Kidney (tissue), 14 donors: ENCODE results near the gene ARMC6. TPM values are rescaled to one million over a fixed set of nuclear protein-coding genes. Genes with fewer than 3 reads are reported as not detected.

ENCODE experiments used
- DNase-seq, 5 donors: peaks; one replicate each; pipeline ENCODE4 v3.0.0-alpha.2; 2013 to 2020
- FAIRE-seq: peaks from 2 replicates; lab custom pipeline; 2012; peaks lifted over from hg19 to GRCh38; lab: Jason Lieb, UNC
- H3K27ac ChIP-seq, 2 donors: one replicate each; pipeline ENCODE4 v1.7.0; 2013; ENCODE audit warnings: low read depth in 2 of 2, low read length in 2 of 2, inconsistent platforms in 1 of 2
- H3K27me3 ChIP-seq: one replicate; pipeline ENCODE4 v1.7.1; 2013; ENCODE audit warnings: low read length, inconsistent platforms; ENCODE audit not compliant: control insufficient read depth, insufficient read depth
- H3K36me3 ChIP-seq, 3 donors: one replicate each; pipeline versions ENCODE4 v1.7.0 to v1.7.1; 2013; ENCODE audit warnings: low read length in 3 of 3, control low read depth in 1 of 3, inconsistent platforms in 1 of 3; ENCODE audit not compliant: insufficient read depth in 3 of 3, control insufficient read depth in 2 of 3
- H3K4me1 ChIP-seq, 3 donors: one replicate each; pipeline versions ENCODE4 v1.7.0 to v1.7.1; 2013; ENCODE audit warnings: low read length in 3 of 3, inconsistent platforms in 1 of 3, low read depth in 1 of 3; ENCODE audit not compliant: control insufficient read depth in 2 of 3, insufficient read depth in 2 of 3
- H3K4me3 ChIP-seq, 3 donors: one replicate each; pipeline versions ENCODE4 v1.7.0 to v1.8.1; 2013; ENCODE audit warnings: low read length in 3 of 3, control low read depth in 1 of 3, inconsistent platforms in 1 of 3
- H3K9ac ChIP-seq, 3 donors: one replicate each; pipeline versions ENCODE4 v1.7.0 to v1.7.1; 2013; ENCODE audit warnings: low read length in 3 of 3, control low read depth in 1 of 3, inconsistent platforms in 1 of 3
- H3K9me3 ChIP-seq, 3 donors: one replicate each; pipeline versions ENCODE4 v1.7.0 to v1.7.1; 2013; ENCODE audit warnings: low read length in 3 of 3, control low read depth in 1 of 3, inconsistent platforms in 1 of 3; ENCODE audit not compliant: control insufficient read depth in 2 of 3, insufficient read depth in 1 of 3
- CTCF ChIP-seq: IDR thresholded peaks from 3 replicates; pipeline ENCODE4 v1.5.1; 2012; ENCODE audit warnings: mild to moderate bottlenecking, moderate library complexity, borderline replicate concordance; ENCODE audit not compliant: insufficient read depth; ENCODE audit errors: extremely low read depth
- intact Hi-C: fragments of 100-400 bp; cut with DNase I; formaldehyde crosslinking; loops from one replicate; pipeline ENCODE4 v1.11.1; 2022
- polyA plus RNA-seq: library from polyadenylated mRNA; stranded (reverse); fragments of 350-450 nt; fragmentation: Illumina TruSeq; extraction: RNeasy Lipid Tissue Mini Kit (QIAGEN cat#74804); gene quantifications from one replicate; pipeline ENCODE4 v1.2.3, GENCODE V29; 2014; ENCODE audit warnings: low read depth, low replicate concordance; ENCODE audit not compliant: insufficient read depth
- total RNA-seq: library from RNA; stranded (reverse); fragmentation: NEBNext Ultra II Directional; extraction: Animal tissue kit (Norgen Biotek cat#: 25700); gene quantifications from one replicate; pipeline ENCODE4 v1.2.1, GENCODE V29; 2021
- donor health status: control.
- donor health status: control.
- donor health status: control.
- donor health status: control.
- donor health status: control.
- donor health status: DM: yes; HTN: yes; CAD: no.
- donor health status: Normal renal cell carcinoma (clear cell type).

Gene ARMC6
- total and polyA plus RNA-seq, 2 donors from 2014 or later: 23.0 to 24.6 TPM

- FAIRE-seq (peak; percentile 98), DNase-seq (peak; percentile 100)
- Histone ChIP-seq H3K9me3 (no peaks in the 10 kb centered on the region), H3K27me3 (no peaks in the 10 kb centered on the region), H3K36me3 (no peaks in the 10 kb centered on the region), H3K4me1 (peaks cover 0 to 25% (median 23%) of the 10 kb centered on the region in 3 donors), H3K9ac (peak within 1 kb of the TSS; percentile 57 to 79 (median 70)), H3K4me3 (peak within 1 kb of the TSS; percentile 62 to 88 (median 73)), H3K27ac (peak within 1 kb of the TSS; percentile 81)
- no peak for TF ChIP-seq CTCF
- intact Hi-C loops: no loop called here
These were observed 30.0 kb downstream of the ARMC6 start, which contains the start of gene SLC25A42 for GRCh38 chr19:19063183-19064097. TSS of gene SLC25A42 (plus strand) at chr19:19063994. CDS start at chr19:19096125, 32,131 bp downstream.

DNA sequence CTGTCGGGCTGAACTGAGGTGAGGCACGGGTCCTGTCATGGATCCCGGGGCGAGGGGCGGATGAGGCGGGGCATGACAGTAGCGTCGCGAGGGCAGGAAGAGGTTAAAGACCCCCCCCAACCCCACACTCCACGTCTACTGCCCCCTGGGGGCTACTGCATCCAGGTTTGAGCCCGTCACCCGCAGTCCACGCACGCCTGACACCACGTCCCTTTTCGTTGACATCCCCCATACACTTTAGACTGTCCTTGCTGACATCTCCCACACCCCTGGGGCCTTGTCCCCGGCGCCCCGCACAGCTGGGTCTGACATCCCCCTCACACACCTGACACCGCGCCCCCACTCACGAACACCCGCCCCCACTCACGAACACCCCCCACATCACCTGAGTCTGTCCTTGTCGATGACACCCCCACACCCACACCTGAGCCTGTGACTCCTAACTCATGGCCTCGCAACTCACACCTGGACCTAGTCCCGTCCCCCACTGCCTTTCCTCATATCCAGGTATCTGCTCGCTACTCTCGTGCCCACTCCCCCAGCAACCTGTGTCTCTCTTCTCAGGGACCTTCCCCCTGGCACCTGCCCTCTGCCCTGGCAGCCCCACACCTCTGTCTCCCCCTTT, 30.8 kb downstream of the ARMC6 start:
- peaks cover 0 to 28% (median 25%) of the 10 kb centered on the region in 3 donors for H3K4me1 ChIP-seq

More for the DNA sequence above, 30.8 kb downstream of the ARMC6 start:
- Histone ChIP-seq H3K4me3 (peak overlapping the region; percentile 62 to 88 (median 73)), H3K27ac (peak overlapping the region; percentile 81), H3K9me3 (no peaks in the 10 kb centered on the region), H3K27me3 (no peaks in the 10 kb centered on the region), H3K36me3 (no peaks in the 10 kb centered on the region), H3K9ac (peak overlapping the region; percentile 51 to 79 (median 52))
- intact Hi-C loops: no loop called here
- DNase-seq: no peak
- no peak for FAIRE-seq
- no peak for TF ChIP-seq CTCF
